Fibroblast of the aortic adventitia (primary cell): ENCODE measurements around the gene KDR. TPM values are rescaled to one million over a fixed set of nuclear protein-coding genes. Genes with fewer than 3 reads are reported as not detected.

ENCODE experiments used
- DNase-seq: peaks from one replicate; pipeline ENCODE4 v3.0.0-alpha.2; 2010; ENCODE audit warnings: low read depth
- H3K4me3 ChIP-seq: 2 replicates; pipeline ENCODE4 v1.5.1; 2011; ENCODE audit warnings: low read depth, mild to moderate bottlenecking, control low read depth, low read length, moderate library complexity
- CTCF ChIP-seq: IDR thresholded peaks from 2 replicates; pipeline ENCODE4 v1.5.1; 2011; ENCODE audit warnings: mild to moderate bottlenecking, low read length, control low read depth, inconsistent platforms; ENCODE audit not compliant: insufficient read depth
- total RNA-seq: library from RNA; depleted of rRNA; stranded (reverse); fragments of >200 nt; gene quantifications from 2 replicates; pipeline ENCODE4 v1.2.3, GENCODE V29; 2012; ENCODE audit warnings: low replicate concordance

KDR gene
- total RNA-seq, 1 donor, result 10.9 TPM

GRCh38 chr4:55161739-55162138, 36.3 kb upstream of the KDR start:
- no peak for TF ChIP-seq CTCF
- no peak overlapping the region for H3K4me3 ChIP-seq
- DNase-seq, result no peak

GRCh38 chr4:55159851-55160250, 34.5 kb upstream of the KDR start:
- peak; percentile 62 for DNase-seq
- no peak overlapping the region for H3K4me3 ChIP-seq
- TF ChIP-seq CTCF, result no peak

GRCh38 chr4:55158957-55159356, 33.6 kb upstream of the KDR start:
- H3K4me3 ChIP-seq, result no peak overlapping the region
- TF ChIP-seq CTCF, result no peak
- DNase-seq, result no peak

- peak overlapping the region; percentile 40 for H3K4me3 ChIP-seq
- no peak for DNase-seq
- no peak for TF ChIP-seq CTCF
These were observed 32.3 kb upstream of the KDR start for GRCh38 chr4:55157559-55158277.

- no peak for TF ChIP-seq CTCF
- no peak for DNase-seq
- no peak overlapping the region for H3K4me3 ChIP-seq
These were observed 29.5 kb upstream of the KDR start for GRCh38 chr4:55154933-55155332.

- DNase-seq, result no peak
- no peak overlapping the region for H3K4me3 ChIP-seq
- TF ChIP-seq CTCF, result no peak
These were observed 29.0 kb upstream of the KDR start for GRCh38 chr4:55154290-55154880.
